ENCODE measurements around the gene GALNT2.

- TF ChIP-seq CTCF (IDR thresholded peaks at IDR 0.05) (no peak), CHD2 (IDR thresholded peaks at IDR 0.05; ENCODE audit: low read length, partially characterized antibody) (no peak), EP300 (IDR thresholded peaks at IDR 0.05; ENCODE audit: borderline replicate concordance in 1 of 2, low read depth in 1 of 2, low read length in 1 of 2) (no peak), JUND (IDR thresholded peaks at IDR 0.05) (no peak), POLR2AphosphoS5 (IDR thresholded peaks at IDR 0.05; ENCODE audit: low read depth, low read length) (no peak), SMC3 (IDR thresholded peaks at IDR 0.05; ENCODE audit: low read depth, low read length) (no peak)
Observed at GRCh38 chr1:230265200-230266115, 198.4 kb downstream of the GALNT2 start.
